Measurements from ENCODE around the gene SLC45A1. TPM values are rescaled to one million over a fixed set of nuclear protein-coding genes. Genes with fewer than 3 reads are reported as not detected.

SLC45A1 gene
- total RNA-seq, 1 donor from 2014 or later = 0.49 TPM

DNA sequence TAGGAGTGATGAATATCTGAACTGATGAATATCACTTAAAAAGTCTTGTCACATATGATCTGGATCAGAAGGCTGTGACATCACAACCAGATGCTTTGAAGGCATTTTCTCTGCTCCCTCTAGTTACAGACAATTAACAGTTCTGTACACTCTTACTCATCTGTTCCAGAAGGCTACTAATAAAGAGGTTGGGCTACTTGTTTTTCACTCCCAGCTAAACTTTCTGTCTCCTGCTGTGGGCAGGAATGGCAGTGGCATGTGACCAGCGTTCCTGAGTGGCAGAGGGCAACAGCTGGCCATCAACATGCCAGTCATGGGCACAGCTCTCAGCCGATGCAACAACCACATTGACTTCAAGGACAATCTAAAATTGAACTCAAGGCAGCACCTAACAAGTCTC is 66.7 kb downstream of the SLC45A1 start:
- DNase-seq = no peak

DNA sequence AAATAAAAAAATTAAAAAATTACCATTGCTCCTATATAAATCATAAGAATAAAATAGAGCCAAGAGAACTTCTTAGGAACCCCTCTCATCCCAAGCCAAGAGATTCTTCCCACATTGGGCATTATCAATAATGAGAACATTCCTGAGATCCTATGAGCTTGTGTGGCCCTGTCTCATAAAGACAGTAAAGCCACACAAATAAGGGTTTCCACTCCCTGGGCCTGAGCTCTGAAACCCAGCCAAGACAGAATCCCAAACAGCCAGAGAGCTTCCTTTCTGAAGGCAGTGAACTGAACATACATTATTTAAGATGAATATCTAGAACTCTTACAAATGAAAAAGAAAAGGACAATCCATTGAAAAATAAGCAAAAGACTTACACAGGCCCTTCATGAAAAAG is 68.3 kb downstream of the SLC45A1 start:
- DNase-seq = no peak

DNA sequence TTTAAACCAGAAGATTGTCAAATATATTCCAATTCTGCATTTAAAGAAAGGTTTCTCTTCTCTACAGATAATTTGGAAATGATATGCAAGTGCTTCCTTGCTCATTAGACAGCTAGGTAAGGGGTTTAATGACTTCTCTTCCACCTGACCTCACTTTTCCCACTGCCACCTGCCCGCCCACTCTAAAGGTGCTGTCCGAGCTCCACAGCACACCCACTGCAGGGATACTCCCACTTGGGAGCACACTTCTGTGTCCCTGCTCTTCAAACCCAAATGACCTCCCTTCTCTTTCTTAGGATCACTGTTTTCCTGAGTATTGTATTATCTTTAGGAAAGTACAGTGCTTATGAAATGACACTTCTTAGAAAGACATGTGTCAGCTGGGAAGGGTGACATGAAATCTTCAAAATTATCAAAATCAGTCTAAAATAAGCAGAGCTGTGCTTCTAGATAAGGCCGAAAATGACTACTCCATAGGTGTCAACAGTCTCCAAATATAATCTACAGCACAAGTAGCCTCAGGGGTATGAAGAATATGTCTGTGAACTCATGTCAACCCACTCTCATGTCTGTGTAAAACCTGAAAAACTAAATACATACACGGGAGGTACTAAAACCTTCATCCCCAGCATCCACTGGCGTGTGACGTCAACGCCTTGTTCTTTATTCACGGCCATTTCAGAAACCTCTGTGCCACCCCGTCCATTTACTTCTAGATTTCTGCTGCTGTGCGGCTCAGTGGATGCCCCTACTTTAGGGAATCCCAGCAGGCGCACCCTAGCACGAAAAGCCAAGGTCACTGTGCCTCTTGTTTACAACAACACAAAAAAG is 71.0 kb downstream of the SLC45A1 start:
- DNase-seq = no peak

- no peak for DNase-seq
Measured at GRCh38 chr1:8389958-8390535, 72.1 kb downstream of the SLC45A1 start.

DNA sequence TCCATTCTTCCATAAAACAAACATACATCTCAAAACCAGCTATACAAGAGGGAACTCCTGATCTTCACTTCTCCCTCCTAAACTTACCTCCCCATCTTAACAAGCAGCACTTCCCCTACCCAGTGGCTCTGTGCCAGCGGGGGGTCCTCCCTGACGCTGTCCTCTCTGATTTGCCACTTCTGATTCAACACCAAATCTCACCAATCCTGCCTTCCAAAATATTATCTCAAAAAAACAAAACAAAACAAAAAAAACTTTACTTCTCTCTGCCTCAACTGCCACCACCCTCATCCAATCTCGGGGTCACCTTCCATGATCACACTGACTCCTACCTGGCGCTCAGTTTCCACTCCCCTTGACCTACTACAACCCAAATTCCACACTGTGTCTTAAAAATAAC is 72.8 kb downstream of the SLC45A1 start:
- DNase-seq = no peak

DNA sequence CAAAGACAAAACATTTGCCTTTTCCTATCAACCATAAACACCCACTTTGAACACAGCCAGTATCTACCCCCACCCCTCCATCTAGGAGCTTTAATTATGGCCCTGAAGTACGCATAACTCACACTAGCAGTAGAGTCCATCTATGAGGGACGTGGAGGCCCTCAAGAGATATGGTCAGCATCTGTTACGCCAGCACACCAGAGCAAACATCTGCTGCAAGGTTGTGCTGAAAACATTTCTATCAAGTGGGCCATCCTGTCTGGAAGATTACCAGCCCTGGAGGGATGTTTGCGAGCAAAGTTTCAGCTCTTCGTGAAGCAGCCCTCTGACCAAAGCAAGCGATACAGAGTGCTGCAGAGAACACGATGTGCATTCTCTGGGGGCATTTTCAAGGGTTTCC is 74.6 kb downstream of the SLC45A1 start:
- DNase-seq = no peak

Small RNA genes within 50 kb of the gene (small RNA-seq; reads per million reads assigned to genes)
- gene RF00019 (ENCODE audit: low replicate concordance) (not detected), gene RNU6-991P (ENCODE audit: low replicate concordance) (not detected)
